ENCODE measurements around the gene DEPDC4.

Gene DEPDC4

GRCh38 chr12:100258127-100258526, 8.8 kb downstream of the DEPDC4 start:
- no peak for TF ChIP-seq CTCF (conservative IDR thresholded peaks at IDR 0.05; ENCODE audit: control insufficient read depth, insufficient read depth, low read depth, low read length)
- DNase-seq (ENCODE audit: low read depth) = no peak
- H3K4me3 ChIP-seq (ENCODE audit: control insufficient read depth, low read depth, low read length) = no peak overlapping the region

GRCh38 chr12:100254876-100255275, 12.0 kb downstream of the DEPDC4 start:
- peak; percentile 56 for DNase-seq (ENCODE audit: low read depth)
- TF ChIP-seq CTCF (conservative IDR thresholded peaks at IDR 0.05; ENCODE audit: control insufficient read depth, insufficient read depth, low read depth, low read length) = no peak
- H3K4me3 ChIP-seq (ENCODE audit: control insufficient read depth, low read depth, low read length) = no peak overlapping the region

- TF ChIP-seq CTCF (conservative IDR thresholded peaks at IDR 0.05; ENCODE audit: control insufficient read depth, insufficient read depth, low read depth, low read length) = no peak
- H3K4me3 ChIP-seq (ENCODE audit: control insufficient read depth, low read depth, low read length) = no peak overlapping the region
- no peak for DNase-seq (ENCODE audit: low read depth)
Measured at GRCh38 chr12:100253437-100253836, 13.4 kb downstream of the DEPDC4 start.

- H3K4me3 ChIP-seq (ENCODE audit: control insufficient read depth, low read depth, low read length) = no peak overlapping the region
- no peak for DNase-seq (ENCODE audit: low read depth)
- TF ChIP-seq CTCF (conservative IDR thresholded peaks at IDR 0.05; ENCODE audit: control insufficient read depth, insufficient read depth, low read depth, low read length) = no peak
Measured at GRCh38 chr12:100251917-100252316, 15.0 kb downstream of the DEPDC4 start.

- no peak for TF ChIP-seq CTCF (conservative IDR thresholded peaks at IDR 0.05; ENCODE audit: control insufficient read depth, insufficient read depth, low read depth, low read length)
- no peak overlapping the region for H3K4me3 ChIP-seq (ENCODE audit: control insufficient read depth, low read depth, low read length)
- no peak for DNase-seq (ENCODE audit: low read depth)
Measured at GRCh38 chr12:100249941-100250340, 16.9 kb downstream of the DEPDC4 start.

GRCh38 chr12:100248886-100249285, 18.0 kb downstream of the DEPDC4 start:
- peak; percentile 23 for DNase-seq (ENCODE audit: low read depth)
- no peak overlapping the region for H3K4me3 ChIP-seq (ENCODE audit: control insufficient read depth, low read depth, low read length)
- no peak for TF ChIP-seq CTCF (conservative IDR thresholded peaks at IDR 0.05; ENCODE audit: control insufficient read depth, insufficient read depth, low read depth, low read length)

- no peak overlapping the region for H3K4me3 ChIP-seq (ENCODE audit: control insufficient read depth, low read depth, low read length)
- DNase-seq (ENCODE audit: low read depth) = no peak
- TF ChIP-seq CTCF (conservative IDR thresholded peaks at IDR 0.05; ENCODE audit: control insufficient read depth, insufficient read depth, low read depth, low read length) = no peak
Measured at GRCh38 chr12:100247765-100248164, 19.1 kb downstream of the DEPDC4 start.

Data from fibroblast of mammary gland (primary cell).